NT2/D1 (cell line): ENCODE results near the gene DYNC1I2.

Experiments
- DNase-seq: peaks from one replicate; pipeline ENCODE4 v3.0.0-alpha.2; 2011; ENCODE audit warnings: low read depth, low spot score
- H3K27me3 ChIP-seq: 2 replicates; pipeline ENCODE4 v1.6.0; 2011; ENCODE audit warnings: mild to moderate bottlenecking; ENCODE audit not compliant: insufficient read length, insufficient read depth
- H3K36me3 ChIP-seq: 2 replicates; pipeline ENCODE4 v1.6.1; 2011; ENCODE audit warnings: mild to moderate bottlenecking, low read length, mixed read lengths; ENCODE audit not compliant: insufficient read depth, insufficient read length
- H3K4me1 ChIP-seq: 2 replicates; pipeline ENCODE4 v1.5.1; 2011; ENCODE audit not compliant: insufficient read depth, insufficient read length
- H3K4me3 ChIP-seq: 2 replicates; pipeline ENCODE4 v1.5.1; 2011; ENCODE audit warnings: low read depth; ENCODE audit not compliant: insufficient read length
- H3K9ac ChIP-seq: 2 replicates; pipeline ENCODE4 v1.6.0; 2011; ENCODE audit warnings: low read depth; ENCODE audit not compliant: insufficient read length
- H3K9me3 ChIP-seq: 2 replicates; pipeline ENCODE4 v1.5.1; 2011; ENCODE audit warnings: mild to moderate bottlenecking, low read length; ENCODE audit not compliant: insufficient read depth
- SUZ12 ChIP-seq: IDR thresholded peaks from 2 replicates; pipeline ENCODE4 v1.6.1; 2011; ENCODE audit not compliant: insufficient read length, insufficient read depth; ENCODE audit errors: extremely low read depth
- YY1 ChIP-seq: IDR thresholded peaks from 2 replicates; pipeline ENCODE4 v1.6.1; 2011; ENCODE audit not compliant: insufficient read length, insufficient read depth
- ZNF274 ChIP-seq: IDR thresholded peaks from 2 replicates; pipeline ENCODE4 v1.6.1; 2011; ENCODE audit warnings: mild to moderate bottlenecking, low read depth, low read length

DYNC1I2 gene

DNA sequence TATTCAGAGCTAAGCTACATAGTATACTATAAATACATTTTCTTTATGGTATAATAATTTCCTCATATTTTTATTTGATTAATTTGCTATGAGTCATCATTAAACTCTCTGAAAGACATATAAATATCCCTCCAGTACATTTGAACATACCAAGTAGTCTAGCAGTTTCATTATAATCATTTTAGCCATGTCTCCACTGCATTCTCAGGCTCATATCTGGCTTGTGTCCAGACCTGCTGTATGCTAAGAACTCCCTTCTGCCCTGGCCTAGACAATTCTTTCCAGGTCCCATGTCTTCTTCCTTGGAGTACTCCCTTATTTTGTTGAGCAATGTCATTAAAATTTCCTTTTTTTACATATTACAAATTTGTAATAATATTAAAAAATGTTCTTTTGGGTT is 16.6 kb upstream of the DYNC1I2 start:
- Histone ChIP-seq H3K9ac (no peak overlapping the region), H3K4me1 (no peaks in the 10 kb centered on the region), H3K27me3 (no peaks in the 10 kb centered on the region), H3K36me3 (no peaks in the 10 kb centered on the region), H3K4me3 (no peak overlapping the region), H3K9me3 (no peaks in the 10 kb centered on the region)
- no peak for TF ChIP-seq YY1
- no peak for TF ChIP-seq ZNF274
- TF ChIP-seq SUZ12: no peak
- no peak for DNase-seq

DNA sequence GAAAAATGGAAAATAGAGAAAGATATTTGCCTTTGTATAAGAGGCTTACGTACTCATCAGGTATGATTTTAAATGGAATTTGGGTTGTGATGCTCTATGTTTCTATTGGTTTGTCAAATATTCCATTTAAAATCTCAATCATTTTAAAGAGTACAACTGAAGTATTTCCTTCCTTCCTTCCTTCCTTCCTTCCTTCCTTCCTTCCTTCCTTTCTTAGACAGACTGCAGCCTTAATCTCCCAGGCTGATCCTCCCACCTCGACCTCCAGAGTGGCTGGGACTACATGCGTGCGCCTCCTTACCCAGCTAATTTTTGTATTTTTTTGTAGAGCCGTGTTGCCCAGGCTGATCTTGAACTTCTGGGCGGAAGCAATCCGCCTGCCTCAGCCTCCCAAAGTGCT is 15.4 kb upstream of the DYNC1I2 start:
- TF ChIP-seq ZNF274: no peak
- no peak for TF ChIP-seq YY1
- no peak for TF ChIP-seq SUZ12
- no peak for DNase-seq
- Histone ChIP-seq H3K9ac (no peak overlapping the region), H3K36me3 (no peaks in the 10 kb centered on the region), H3K4me3 (no peak overlapping the region), H3K9me3 (no peaks in the 10 kb centered on the region), H3K4me1 (no peaks in the 10 kb centered on the region), H3K27me3 (no peaks in the 10 kb centered on the region)

GRCh38 chr2:171673905-171674304 is 13.4 kb upstream of the DYNC1I2 start:
- H3K4me1 ChIP-seq: no peaks in the 10 kb centered on the region
- no peak overlapping the region for H3K4me3 ChIP-seq
- H3K9me3 ChIP-seq: no peaks in the 10 kb centered on the region
- H3K36me3 ChIP-seq: no peaks in the 10 kb centered on the region
- H3K9ac ChIP-seq: no peak overlapping the region
- TF ChIP-seq SUZ12: no peak
- no peak for TF ChIP-seq ZNF274
- no peak for TF ChIP-seq YY1
- H3K27me3 ChIP-seq: no peaks in the 10 kb centered on the region
- no peak for DNase-seq

DNA sequence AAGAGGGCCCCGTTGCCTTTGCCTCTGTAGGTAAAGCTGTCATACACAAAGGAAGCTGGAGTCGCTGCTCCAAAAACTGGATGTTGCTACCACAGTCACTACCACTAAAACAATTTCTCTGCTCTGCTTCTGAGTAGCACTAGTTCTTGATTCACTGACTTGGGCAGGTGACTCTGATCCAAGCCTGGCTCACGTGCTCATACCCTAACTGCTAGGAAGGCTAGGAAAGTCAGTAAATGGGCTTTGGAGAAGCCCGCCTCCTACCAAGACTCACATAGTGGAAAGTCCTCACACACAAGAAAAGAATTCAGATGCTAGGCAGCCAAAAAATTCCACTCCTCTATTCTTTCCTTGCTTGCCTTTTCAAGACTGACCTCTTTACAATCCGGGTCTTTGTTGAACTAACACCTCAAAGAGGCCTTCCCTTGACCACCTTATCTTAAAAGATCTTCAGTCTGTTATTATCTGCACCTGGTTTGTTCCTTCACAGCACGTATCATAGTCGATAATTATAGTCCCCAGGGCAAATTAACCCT is 11.4 kb upstream of the DYNC1I2 start:
- TF ChIP-seq SUZ12: no peak
- TF ChIP-seq YY1: no peak
- no peak for TF ChIP-seq ZNF274
- Histone ChIP-seq H3K36me3 (no peaks in the 10 kb centered on the region), H3K4me1 (no peaks in the 10 kb centered on the region), H3K9me3 (no peaks in the 10 kb centered on the region), H3K4me3 (no peak overlapping the region), H3K27me3 (no peaks in the 10 kb centered on the region), H3K9ac (no peak overlapping the region)
- no peak for DNase-seq

GRCh38 chr2:171678619-171679018 is 8.7 kb upstream of the DYNC1I2 start:
- no peak overlapping the region for H3K9ac ChIP-seq
- TF ChIP-seq ZNF274 (no peak), YY1 (no peak), SUZ12 (no peak)
- no peaks in the 10 kb centered on the region for H3K4me1 ChIP-seq
- no peak for DNase-seq
- H3K9me3 ChIP-seq: no peaks in the 10 kb centered on the region
- H3K36me3 ChIP-seq: no peaks in the 10 kb centered on the region
- H3K4me3 ChIP-seq: no peak overlapping the region
- no peaks in the 10 kb centered on the region for H3K27me3 ChIP-seq

DNA sequence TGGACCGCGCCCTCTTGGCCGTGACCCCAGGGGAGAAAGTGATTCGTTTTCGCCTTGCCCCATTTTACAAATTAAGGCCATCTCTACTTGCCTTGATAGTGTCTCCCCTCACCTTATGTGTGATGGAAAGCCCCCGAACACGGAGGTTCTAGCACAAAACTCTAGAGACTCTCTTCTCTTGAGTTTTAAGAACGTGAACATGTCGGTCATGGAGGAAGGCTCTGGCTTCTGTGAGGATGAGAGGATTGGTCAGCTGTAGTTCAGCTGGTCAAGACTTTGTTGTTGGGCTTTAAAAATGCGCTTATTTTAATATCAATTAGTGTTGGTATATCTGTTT is 828 bp downstream of the DYNC1I2 start:
- no peaks in the 10 kb centered on the region for H3K9me3 ChIP-seq
- H3K9ac ChIP-seq: peak overlapping the region; percentile 83
- H3K4me3 ChIP-seq: peak overlapping the region; percentile 92
- TF ChIP-seq YY1 (no peak), ZNF274 (no peak), SUZ12 (no peak)
- H3K4me1 ChIP-seq: no peaks in the 10 kb centered on the region
- no peak for DNase-seq
- H3K36me3 ChIP-seq: peaks cover 30% of the 10 kb centered on the region
- no peaks in the 10 kb centered on the region for H3K27me3 ChIP-seq

DNA sequence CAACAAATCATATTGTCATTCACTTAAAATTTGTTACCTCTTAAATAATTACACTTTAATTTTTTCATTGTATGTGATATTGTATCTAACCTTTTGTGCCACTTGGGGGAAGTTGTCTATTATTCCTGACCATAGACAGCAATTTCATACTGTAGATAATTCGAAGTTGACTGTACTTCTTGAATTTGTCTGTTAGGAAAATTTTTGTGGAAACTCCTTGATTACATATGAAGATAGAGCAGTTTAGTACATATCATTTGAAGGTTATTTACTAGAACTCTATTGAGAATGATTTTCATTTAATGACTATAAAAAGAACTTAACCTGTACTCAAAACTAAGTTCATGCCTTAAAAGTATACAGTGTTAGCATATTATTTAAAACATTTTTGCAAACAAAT is 5.1 kb downstream of the DYNC1I2 start:
- TF ChIP-seq ZNF274 (no peak), SUZ12 (no peak), YY1 (no peak)
- DNase-seq: no peak
- Histone ChIP-seq H3K27me3 (no peaks in the 10 kb centered on the region), H3K9me3 (no peaks in the 10 kb centered on the region), H3K4me1 (no peaks in the 10 kb centered on the region), H3K9ac (no peak overlapping the region), H3K4me3 (no peak overlapping the region), H3K36me3 (peaks cover 68% of the 10 kb centered on the region)
